Rectal smooth muscle tissue (tissue), 1 donor: ENCODE measurements around the gene PLCL1.

Source experiments
- H3K27ac ChIP-seq: one replicate; pipeline ENCODE4 v1.7.0; 2013; ENCODE audit warnings: low read depth, low read length, inconsistent platforms
- H3K27me3 ChIP-seq: one replicate; pipeline ENCODE4 v1.7.0; 2013; ENCODE audit warnings: low read length; ENCODE audit not compliant: control insufficient read depth, insufficient read depth
- H3K36me3 ChIP-seq: one replicate; pipeline ENCODE4 v1.7.0; 2013; ENCODE audit warnings: low read length; ENCODE audit not compliant: control insufficient read depth, insufficient read depth
- H3K4me1 ChIP-seq: one replicate; pipeline ENCODE4 v1.7.0; 2013; ENCODE audit warnings: low read length; ENCODE audit not compliant: control insufficient read depth, insufficient read depth
- H3K4me3 ChIP-seq: one replicate; pipeline ENCODE4 v1.7.0; 2013; ENCODE audit warnings: low read length
- H3K9ac ChIP-seq: one replicate; pipeline ENCODE4 v1.7.0; 2013; ENCODE audit warnings: low read length

Gene PLCL1

DNA sequence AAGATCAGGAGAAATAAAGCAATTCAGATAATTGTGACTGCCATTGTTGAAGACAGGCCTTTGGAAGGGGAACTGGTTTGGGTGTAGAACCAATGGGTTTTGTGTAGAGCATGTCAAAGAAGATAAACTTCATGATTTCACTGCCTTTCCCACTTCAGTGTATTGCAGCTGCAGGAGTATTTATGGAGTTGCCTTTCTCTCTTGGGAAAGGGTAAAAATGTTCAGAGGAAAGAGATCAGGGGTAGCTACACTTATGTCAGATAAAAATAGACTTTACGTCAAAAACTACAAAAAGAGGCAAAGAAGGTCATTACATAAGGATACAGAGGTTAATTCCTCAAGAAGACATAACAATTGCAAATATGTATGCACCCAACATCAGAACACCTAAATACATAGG lies 249.4 kb downstream of the PLCL1 start:
- H3K4me3 ChIP-seq, result no peak overlapping the region
- no peak overlapping the region for H3K9ac ChIP-seq
- H3K27me3 ChIP-seq, result no peaks in the 10 kb centered on the region
- no peaks in the 10 kb centered on the region for H3K36me3 ChIP-seq
- no peak overlapping the region for H3K27ac ChIP-seq
- H3K4me1 ChIP-seq, result no peaks in the 10 kb centered on the region

GRCh38 chr2:198054299-198054698 lies 249.9 kb downstream of the PLCL1 start:
- Histone ChIP-seq H3K27ac (no peak overlapping the region), H3K9ac (no peak overlapping the region), H3K36me3 (no peaks in the 10 kb centered on the region), H3K4me3 (no peak overlapping the region), H3K27me3 (no peaks in the 10 kb centered on the region), H3K4me1 (no peaks in the 10 kb centered on the region)

DNA sequence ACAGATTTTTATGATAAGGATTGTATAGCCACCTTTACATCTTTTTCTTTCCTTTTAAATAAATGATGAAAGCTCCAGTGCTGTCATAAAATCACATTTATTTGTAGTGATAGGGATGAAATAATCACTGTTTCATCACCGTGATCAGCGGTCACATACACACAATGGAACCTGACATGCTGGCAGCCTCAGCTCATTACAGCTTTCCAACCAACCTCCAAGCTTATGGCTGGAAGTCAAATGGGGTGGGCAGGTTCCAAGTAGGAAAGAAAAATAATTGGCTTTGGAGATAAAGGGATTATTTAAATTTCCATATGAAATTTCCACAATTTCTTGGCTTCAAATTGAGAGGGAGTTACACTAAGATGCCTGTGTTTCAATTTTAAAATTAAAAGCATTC lies 251.3 kb downstream of the PLCL1 start:
- Histone ChIP-seq H3K27ac (no peak overlapping the region), H3K27me3 (no peaks in the 10 kb centered on the region), H3K4me3 (no peak overlapping the region), H3K9ac (no peak overlapping the region), H3K36me3 (no peaks in the 10 kb centered on the region), H3K4me1 (no peaks in the 10 kb centered on the region)

DNA sequence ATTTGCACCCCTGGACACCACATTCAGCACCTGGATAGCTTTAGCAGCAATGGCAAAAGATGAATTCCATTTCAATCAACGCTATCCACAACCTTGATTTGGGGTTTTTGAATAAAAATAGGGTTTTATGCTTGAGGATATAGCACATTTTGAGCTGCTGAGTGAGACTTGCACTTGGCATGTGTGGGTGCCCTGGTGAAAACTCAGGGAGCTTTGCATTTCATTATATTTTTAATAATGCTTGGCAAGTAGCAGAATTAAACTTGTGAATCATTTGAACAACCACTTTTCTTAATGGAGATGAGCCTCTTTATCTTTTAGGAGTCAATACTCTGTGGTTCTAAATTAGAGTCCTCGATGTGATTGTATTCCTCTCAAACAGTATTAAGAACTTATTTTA lies 252.4 kb downstream of the PLCL1 start:
- Histone ChIP-seq H3K27ac (no peak overlapping the region), H3K27me3 (no peaks in the 10 kb centered on the region), H3K4me3 (no peak overlapping the region), H3K9ac (no peak overlapping the region), H3K36me3 (no peaks in the 10 kb centered on the region), H3K4me1 (no peaks in the 10 kb centered on the region)

- H3K27ac ChIP-seq, result no peak overlapping the region
- no peak overlapping the region for H3K4me3 ChIP-seq
- no peak overlapping the region for H3K9ac ChIP-seq
- no peaks in the 10 kb centered on the region for H3K36me3 ChIP-seq
- no peaks in the 10 kb centered on the region for H3K4me1 ChIP-seq
- H3K27me3 ChIP-seq, result no peaks in the 10 kb centered on the region
Measured at GRCh38 chr2:198059800-198060199, 255.4 kb downstream of the PLCL1 start.

DNA sequence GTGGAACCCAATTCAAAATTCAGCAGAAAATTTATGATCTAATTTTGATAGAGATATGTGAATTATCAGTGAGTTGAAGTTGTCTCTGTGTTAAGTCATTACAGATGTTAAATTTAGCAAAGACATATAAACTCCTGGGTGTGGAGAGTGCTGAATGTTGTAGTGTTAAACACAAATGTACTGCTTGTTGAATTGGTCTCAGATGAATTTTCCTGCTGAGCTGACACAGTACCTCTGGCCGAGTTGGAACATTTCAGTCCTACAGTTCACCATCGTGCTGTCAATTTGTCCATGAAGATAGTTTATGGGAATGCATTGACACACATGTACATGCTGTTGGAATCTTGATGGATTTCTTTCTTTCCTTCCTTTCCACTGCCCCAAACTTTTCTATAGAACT lies 255.9 kb downstream of the PLCL1 start:
- H3K4me1 ChIP-seq, result no peaks in the 10 kb centered on the region
- H3K27me3 ChIP-seq, result no peaks in the 10 kb centered on the region
- no peak overlapping the region for H3K27ac ChIP-seq
- H3K36me3 ChIP-seq, result no peaks in the 10 kb centered on the region
- no peak overlapping the region for H3K4me3 ChIP-seq
- no peak overlapping the region for H3K9ac ChIP-seq

DNA sequence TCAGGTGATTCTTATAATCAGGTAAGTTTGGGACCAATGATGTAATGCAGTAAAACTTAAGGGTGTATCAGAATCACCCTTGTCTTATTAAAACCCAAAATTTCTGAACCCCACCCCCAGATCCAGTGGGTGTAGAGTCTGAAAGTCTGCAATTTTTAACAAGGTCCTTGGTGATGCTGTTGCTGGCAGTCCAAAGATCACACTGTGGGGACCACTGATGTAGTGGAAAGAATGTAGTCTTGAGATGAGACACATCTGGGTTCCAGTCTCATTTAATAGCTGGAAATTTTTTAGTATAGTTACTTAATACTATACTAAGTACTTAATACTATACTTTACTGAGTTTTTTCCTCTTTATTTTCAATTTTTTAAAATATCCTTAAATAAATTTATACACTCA lies 258.4 kb downstream of the PLCL1 start:
- no peaks in the 10 kb centered on the region for H3K36me3 ChIP-seq
- no peaks in the 10 kb centered on the region for H3K4me1 ChIP-seq
- no peak overlapping the region for H3K9ac ChIP-seq
- no peak overlapping the region for H3K27ac ChIP-seq
- no peak overlapping the region for H3K4me3 ChIP-seq
- H3K27me3 ChIP-seq, result no peaks in the 10 kb centered on the region

- no peak overlapping the region for H3K27ac ChIP-seq
- no peaks in the 10 kb centered on the region for H3K36me3 ChIP-seq
- no peaks in the 10 kb centered on the region for H3K4me1 ChIP-seq
- no peak overlapping the region for H3K9ac ChIP-seq
- no peaks in the 10 kb centered on the region for H3K27me3 ChIP-seq
- no peak overlapping the region for H3K4me3 ChIP-seq
Measured at GRCh38 chr2:198063242-198063641, 258.8 kb downstream of the PLCL1 start.

DNA sequence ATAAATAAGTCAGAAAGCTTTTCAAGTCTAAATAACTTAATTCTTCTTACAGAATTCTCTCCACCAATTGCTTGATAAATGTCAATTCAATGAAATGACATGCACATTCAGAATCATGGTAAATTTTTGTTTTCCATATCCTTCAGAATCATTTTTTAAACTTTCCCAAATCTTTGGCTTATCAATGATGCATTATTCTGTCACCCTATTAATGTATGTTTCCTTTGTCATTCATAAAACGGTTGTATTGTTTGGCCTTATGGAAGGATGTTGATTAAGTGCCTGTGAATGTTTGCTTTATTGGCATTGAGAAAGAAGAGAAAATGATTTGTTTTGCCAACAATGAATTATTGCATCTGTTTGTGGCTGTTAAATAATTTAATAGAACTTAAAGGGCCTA lies 260.9 kb downstream of the PLCL1 start:
- H3K27ac ChIP-seq, result no peak overlapping the region
- H3K9ac ChIP-seq, result no peak overlapping the region
- H3K36me3 ChIP-seq, result no peaks in the 10 kb centered on the region
- H3K4me3 ChIP-seq, result no peak overlapping the region
- H3K27me3 ChIP-seq, result no peaks in the 10 kb centered on the region
- no peaks in the 10 kb centered on the region for H3K4me1 ChIP-seq

- Histone ChIP-seq H3K36me3 (no peaks in the 10 kb centered on the region), H3K27me3 (no peaks in the 10 kb centered on the region), H3K4me1 (no peaks in the 10 kb centered on the region), H3K27ac (no peak overlapping the region), H3K4me3 (no peak overlapping the region), H3K9ac (no peak overlapping the region)
Measured at GRCh38 chr2:198066597-198066996, 262.2 kb downstream of the PLCL1 start.

- Histone ChIP-seq H3K27me3 (no peaks in the 10 kb centered on the region), H3K4me1 (no peaks in the 10 kb centered on the region), H3K27ac (no peak overlapping the region), H3K36me3 (no peaks in the 10 kb centered on the region), H3K9ac (no peak overlapping the region), H3K4me3 (no peak overlapping the region)
Measured at GRCh38 chr2:198072655-198073054, 268.3 kb downstream of the PLCL1 start.

DNA sequence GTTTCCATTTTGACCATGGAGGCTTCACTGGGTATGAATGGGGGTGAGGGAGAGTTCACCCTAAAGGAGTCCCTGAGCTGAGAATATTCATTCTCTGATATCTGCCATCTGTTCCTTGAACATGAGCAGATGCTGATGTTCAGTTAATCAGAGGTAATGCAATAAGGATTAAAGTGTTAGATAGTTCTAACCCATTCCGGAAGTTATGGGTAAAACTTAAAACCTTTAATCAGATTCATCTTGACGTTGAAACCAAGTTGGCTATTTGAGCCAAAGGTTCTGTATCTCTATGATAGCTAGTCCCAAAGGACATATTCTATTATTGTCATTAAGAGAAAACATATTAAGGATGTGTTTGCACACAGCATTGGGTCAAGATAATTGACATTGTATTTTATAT lies 268.9 kb downstream of the PLCL1 start:
- Histone ChIP-seq H3K36me3 (no peaks in the 10 kb centered on the region), H3K9ac (no peak overlapping the region), H3K27ac (no peak overlapping the region), H3K4me3 (no peak overlapping the region), H3K27me3 (no peaks in the 10 kb centered on the region), H3K4me1 (no peaks in the 10 kb centered on the region)

DNA sequence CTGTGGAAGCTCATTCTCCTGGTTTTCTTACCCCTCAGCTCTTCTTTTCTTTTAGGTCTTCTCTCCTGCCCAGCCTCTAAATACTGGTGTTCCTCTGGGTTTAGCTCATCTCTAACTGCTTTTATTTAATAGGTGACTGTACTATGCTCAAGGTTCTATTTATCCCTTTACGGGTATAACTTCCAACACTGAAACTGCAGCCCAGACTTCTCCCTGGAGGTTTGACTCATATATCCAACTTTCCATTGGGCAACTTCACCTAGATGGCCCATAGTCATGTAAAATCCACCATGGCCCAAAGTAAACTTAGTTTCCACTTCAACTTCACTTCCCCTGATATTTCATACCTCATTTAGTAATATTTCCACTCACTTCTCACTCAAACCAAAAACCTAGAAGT lies 273.1 kb downstream of the PLCL1 start:
- Histone ChIP-seq H3K36me3 (no peaks in the 10 kb centered on the region), H3K4me1 (no peaks in the 10 kb centered on the region), H3K4me3 (no peak overlapping the region), H3K9ac (no peak overlapping the region), H3K27ac (no peak overlapping the region), H3K27me3 (no peaks in the 10 kb centered on the region)
